Spleen (tissue), 11 donors: ENCODE measurements around the gene NKD1. TPM values are rescaled to one million over a fixed set of nuclear protein-coding genes. Genes with fewer than 3 reads are reported as not detected.

Source experiments
- DNase-seq: peaks from one replicate; pipeline ENCODE4 v3.0.0-alpha.2; 2020
- H3K27ac ChIP-seq, 8 donors: fragments of 200-600 bp; sonication (generic) in 7 of 8; 1 replicate in 4 of 8; 2 replicates in 4 of 8; pipeline versions ENCODE4 v1.5.0 to v1.8.0; 2016 to 2021; ENCODE audit warnings: inconsistent platforms in 4 of 8, mild to moderate bottlenecking in 4 of 8, moderate library complexity in 1 of 8
- H3K27me3 ChIP-seq, 7 donors: fragments of 200-600 bp; sonication (generic) in 6 of 7; replicated peaks in 1 of 7; 1 replicate in 4 of 7; 2 replicates in 3 of 7; pipeline versions ENCODE4 v1.5.0 to v1.8.0; 2016 to 2021; ENCODE audit warnings: inconsistent platforms in 3 of 7, mild to moderate bottlenecking in 1 of 7
- H3K36me3 ChIP-seq, 6 donors: fragments of 200-600 bp; sonication (generic) in 5 of 6; 1 replicate in 4 of 6; 2 replicates in 2 of 6; pipeline versions ENCODE4 v1.5.0 to v1.8.0; 2016 to 2021; ENCODE audit warnings: inconsistent platforms in 2 of 6
- H3K4me1 ChIP-seq, 6 donors: fragments of 200-600 bp; sonication (generic) in 5 of 6; 1 replicate in 3 of 6; 2 replicates in 3 of 6; pipeline versions ENCODE4 v1.5.0 to v1.8.0; 2016 to 2021; ENCODE audit warnings: inconsistent platforms in 3 of 6
- H3K4me3 ChIP-seq, 8 donors: fragments of 200-600 bp; sonication (generic) in 7 of 8; 1 replicate in 4 of 8; 2 replicates in 4 of 8; pipeline versions ENCODE4 v1.5.0 to v1.8.0; 2016 to 2021; ENCODE audit warnings: inconsistent platforms in 4 of 8, mild to moderate bottlenecking in 4 of 8, moderate library complexity in 2 of 8
- H3K9me3 ChIP-seq, 8 donors: fragments of 200-600 bp; sonication (generic) in 7 of 8; 1 replicate in 4 of 8; 2 replicates in 4 of 8; pipeline versions ENCODE4 v1.5.0 to v1.8.0; 2016 to 2021; ENCODE audit warnings: inconsistent platforms in 4 of 8
- CTCF ChIP-seq, 11 experiments: fragments of 200-600 bp in 7 of 11; fragments of 450-650 bp in 4 of 11; sonication (generic) in 4 of 11; IDR thresholded peaks in 8 of 11; conservative IDR thresholded peaks in 3 of 11; 1 replicate in 7 of 11; 2 replicates in 4 of 11; pipeline versions ENCODE4 v1.4.0 to v1.8.0; 2016 to 2021; ENCODE audit warnings: antibody characterized with exemption in 11 of 11, inconsistent platforms in 4 of 11, mild to moderate bottlenecking in 1 of 11
- POLR2A ChIP-seq, 3 donors: fragments of 450-650 bp; IDR thresholded peaks; one replicate each; pipeline ENCODE4 v1.5.1; 2017; ENCODE audit warnings: antibody characterized with exemption in 3 of 3, mild to moderate bottlenecking in 1 of 3
- POLR2AphosphoS5 ChIP-seq, 3 donors: sonication (generic); formaldehyde crosslinking; IDR thresholded peaks; one replicate each; pipeline ENCODE4 v1.5.1; 2017; ENCODE audit warnings: antibody characterized with exemption in 3 of 3
- WGBS, 5 donors: extraction: QIAGEN DNeasy Blood & Tissue Kit in 3 of 5; methylation state at CpG; one replicate each; pipeline versions ENCODE4 v1.1.5 to v1.1.7; 2013 to 2018; 5-methylcytosine and 5-hydroxymethylcytosine counted together
- intact Hi-C: fragments of 100-400 bp; cut with DNase I; formaldehyde crosslinking; loops from one replicate; pipeline ENCODE4 v1.15.0; 2023; ENCODE audit warnings: low total_unique reads
- polyA plus RNA-seq, 3 donors: library from polyadenylated mRNA; stranded (reverse); fragments of 200-250 nt; gene quantifications; one replicate each; pipeline ENCODE4 v1.2.1, GENCODE V29; 2013
- total RNA-seq, 7 donors: library from RNA; depleted of rRNA in 3 of 7; stranded (reverse); fragments of >200 nt in 3 of 7; fragmentation: NEBNext Ultra II Directional in 4 of 7; extraction: Animal tissue kit (Norgen Biotek cat#: 25700) in 4 of 7; gene quantifications; one replicate each; pipeline versions ENCODE4 v1.1.0 to v1.2.1, GENCODE V29; 2016 to 2021
- donor health status: healthy with polysubstance abuse.
- donor health status: DM: no; HTN: no; CAD: no; lungs with moderate emphysema.
- donor health status: DM: no; HTN: no; CAD: no.
- donor health status: Bipolar disorder and iron deficiency.
- donor health status: healthy.
- donor health status: DM: no; HTN: no; CAD: no.
- donor health status: DM: yes; HTN: yes; CAD: no.

Gene NKD1
- total and polyA plus RNA-seq, 10 donors = 0.11 to 15.2 (median 3.6) TPM

GRCh38 chr16:50525716-50526115 is 22.5 kb upstream of the NKD1 start:
- no peaks in the 10 kb centered on the region for H3K36me3 ChIP-seq
- no peak overlapping the region for H3K4me3 ChIP-seq
- peak; percentile 16 for DNase-seq
- intact Hi-C loops = no loop called here
- no peaks in the 10 kb centered on the region for H3K4me1 ChIP-seq
- H3K27ac ChIP-seq = no peak overlapping the region
- peaks cover 0 to 22% (median 18%) of the 10 kb centered on the region in 8 donors for H3K9me3 ChIP-seq
- peaks cover 0 to 42% (median 0%) of the 10 kb centered on the region in 7 donors for H3K27me3 ChIP-seq
- no peak for TF ChIP-seq POLR2A (IDR thresholded peaks at IDR 0.05)
- 86 to 94% (median 91%) methylated on average over 6 of the region's 6 CpGs for WGBS, 5 donors

GRCh38 chr16:50526249-50526648 is 21.9 kb upstream of the NKD1 start:
- Histone ChIP-seq H3K4me3 (no peak overlapping the region), H3K36me3 (no peaks in the 10 kb centered on the region), H3K27ac (no peak overlapping the region), H3K27me3 (peaks cover 0 to 39% (median 0%) of the 10 kb centered on the region in 7 donors), H3K4me1 (no peaks in the 10 kb centered on the region), H3K9me3 (peaks cover 0 to 24% (median 18%) of the 10 kb centered on the region in 8 donors)
- DNase-seq = peak; percentile 12
- TF ChIP-seq POLR2A (IDR thresholded peaks at IDR 0.05) (no peak), CTCF (IDR thresholded peaks at IDR 0.05 in 8 of 11, conservative IDR thresholded peaks at IDR 0.05 in 3 of 11) (no peak), POLR2AphosphoS5 (IDR thresholded peaks at IDR 0.05) (no peak)
- intact Hi-C loops = no loop called here
- 73 to 92% (median 82%) methylated on average over 4 of the region's 4 CpGs for WGBS, 5 donors

- intact Hi-C loops = no loop called here
- H3K27me3 ChIP-seq = peaks cover 0 to 33% (median 0%) of the 10 kb centered on the region in 7 donors
- 90 to 98% (median 93%) methylated on average over 6 of the region's 6 CpGs for WGBS, 5 donors
- DNase-seq = peak; percentile 50
- no peak for TF ChIP-seq POLR2A (IDR thresholded peaks at IDR 0.05)
- TF ChIP-seq CTCF (IDR thresholded peaks at IDR 0.05 in 8 of 11, conservative IDR thresholded peaks at IDR 0.05 in 3 of 11) = no peak
- no peak for TF ChIP-seq POLR2AphosphoS5 (IDR thresholded peaks at IDR 0.05)
- no peak overlapping the region for H3K27ac ChIP-seq
- peaks cover 0 to 24% (median 18%) of the 10 kb centered on the region in 8 donors for H3K9me3 ChIP-seq
- H3K4me3 ChIP-seq = no peak overlapping the region
- H3K36me3 ChIP-seq = no peaks in the 10 kb centered on the region
- no peaks in the 10 kb centered on the region for H3K4me1 ChIP-seq
Measured at GRCh38 chr16:50526796-50527195, 21.4 kb upstream of the NKD1 start.

- DNase-seq = no peak
- 69 to 83% (median 81%) methylated on average over 1 of the region's 1 CpG for WGBS, 5 donors
- intact Hi-C loops = no loop called here
Measured at GRCh38 chr16:50528820-50529219, 19.4 kb upstream of the NKD1 start.

More at GRCh38 chr16:50528820-50529219, 19.4 kb upstream of the NKD1 start:
- no peak overlapping the region for H3K4me3 ChIP-seq
- peaks cover 0 to 15% (median 0%) of the 10 kb centered on the region in 7 donors for H3K27me3 ChIP-seq
- TF ChIP-seq POLR2A (IDR thresholded peaks at IDR 0.05) = no peak
- no peak for TF ChIP-seq CTCF (IDR thresholded peaks at IDR 0.05 in 8 of 11, conservative IDR thresholded peaks at IDR 0.05 in 3 of 11)
- no peak for TF ChIP-seq POLR2AphosphoS5 (IDR thresholded peaks at IDR 0.05)
- no peaks in the 10 kb centered on the region for H3K36me3 ChIP-seq
- no peaks in the 10 kb centered on the region for H3K4me1 ChIP-seq
- H3K9me3 ChIP-seq = peaks cover 0 to 24% (median 18%) of the 10 kb centered on the region in 8 donors
- no peak overlapping the region for H3K27ac ChIP-seq
